DOHH2 (cell line): ENCODE data around the gene USP35.
A peak's percentile ranks its signal among the peaks of the same experiment; 100 is the strongest.

Experiments
- H3F3A ChIP-seq: fragments of 200-600 bp; sonication (generic), shearing (Covaris generic); 2 replicates; pipeline ENCODE4 v1.6.0; 2016; ENCODE audit warnings: antibody characterized with exemption, mild to moderate bottlenecking; ENCODE audit not compliant: control insufficient read depth, insufficient read depth
- H3K27ac ChIP-seq: fragments of 200-600 bp; sonication (generic); 2 replicates; pipeline ENCODE4 v1.5.1; 2014; ENCODE audit warnings: low read depth, mild to moderate bottlenecking, low read length, moderate library complexity
- H3K27me3 ChIP-seq: fragments of 200-600 bp; sonication (generic); 2 replicates; pipeline ENCODE4 v1.6.1; 2014; ENCODE audit warnings: mild to moderate bottlenecking, low read length, mixed read lengths; ENCODE audit not compliant: control insufficient read depth
- H3K36me3 ChIP-seq: fragments of 200-600 bp; sonication (generic); 2 replicates; pipeline ENCODE4 v1.6.1; 2014; ENCODE audit warnings: mild to moderate bottlenecking, low read length, moderate library complexity, mixed read lengths; ENCODE audit not compliant: control insufficient read depth
- H3K4me1 ChIP-seq: fragments of 200-600 bp; sonication (generic); 2 replicates; pipeline ENCODE4 v1.6.1; 2014; ENCODE audit warnings: mild to moderate bottlenecking, low read length, mixed read lengths; ENCODE audit not compliant: control insufficient read depth
- H3K4me2 ChIP-seq: fragments of 200-600 bp; sonication (generic); 2 replicates; pipeline ENCODE4 v1.6.0; 2014; ENCODE audit warnings: mild to moderate bottlenecking, low read length, moderate library complexity
- H3K4me3 ChIP-seq: fragments of 200-600 bp; sonication (generic); 2 replicates; pipeline ENCODE4 v1.5.1; 2014; ENCODE audit warnings: mild to moderate bottlenecking, low read length, mixed read lengths
- H3K79me2 ChIP-seq: fragments of 200-600 bp; sonication (generic); 2 replicates; pipeline ENCODE4 v1.6.1; 2014; ENCODE audit warnings: mild to moderate bottlenecking, low read length, mixed read lengths; ENCODE audit not compliant: control insufficient read depth
- H3K9me2 ChIP-seq: fragments of 200-600 bp; sonication (generic); replicated peaks from 2 replicates; pipeline ENCODE4 v1.6.1; 2014; ENCODE audit warnings: mild to moderate bottlenecking, low read length, mixed read lengths; ENCODE audit not compliant: control insufficient read depth
- H3K9me3 ChIP-seq: fragments of 200-600 bp; sonication (generic); 2 replicates; pipeline ENCODE4 v1.6.1; 2014; ENCODE audit warnings: antibody characterized with exemption, low read length, mixed read lengths; ENCODE audit not compliant: control insufficient read depth, insufficient read depth
- H4K20me1 ChIP-seq: fragments of 200-600 bp; sonication (generic); 2 replicates; pipeline ENCODE4 v1.6.0; 2014; ENCODE audit warnings: low read depth, mild to moderate bottlenecking, antibody characterized with exemption, low read length, moderate library complexity; ENCODE audit not compliant: control insufficient read depth, insufficient read depth
- EZH2phosphoT487 ChIP-seq: fragments of 200-600 bp; sonication (generic); IDR thresholded peaks from 2 replicates; pipeline ENCODE4 v1.6.1; 2017; ENCODE audit warnings: borderline replicate concordance, mild to moderate bottlenecking, antibody characterized with exemption, low read length, moderate library complexity, mixed read lengths
- TF ChIP-seq, protein P1 (sequence below): fragments of 200-600 bp; sonication (generic); IDR thresholded peaks from one replicate; pipeline ENCODE4 v1.5.1; 2014; ENCODE audit warnings: antibody characterized with exemption, mild to moderate bottlenecking, low read depth, low read length; ENCODE audit not compliant: poor library complexity, severe bottlenecking

Gene USP35

DNA sequence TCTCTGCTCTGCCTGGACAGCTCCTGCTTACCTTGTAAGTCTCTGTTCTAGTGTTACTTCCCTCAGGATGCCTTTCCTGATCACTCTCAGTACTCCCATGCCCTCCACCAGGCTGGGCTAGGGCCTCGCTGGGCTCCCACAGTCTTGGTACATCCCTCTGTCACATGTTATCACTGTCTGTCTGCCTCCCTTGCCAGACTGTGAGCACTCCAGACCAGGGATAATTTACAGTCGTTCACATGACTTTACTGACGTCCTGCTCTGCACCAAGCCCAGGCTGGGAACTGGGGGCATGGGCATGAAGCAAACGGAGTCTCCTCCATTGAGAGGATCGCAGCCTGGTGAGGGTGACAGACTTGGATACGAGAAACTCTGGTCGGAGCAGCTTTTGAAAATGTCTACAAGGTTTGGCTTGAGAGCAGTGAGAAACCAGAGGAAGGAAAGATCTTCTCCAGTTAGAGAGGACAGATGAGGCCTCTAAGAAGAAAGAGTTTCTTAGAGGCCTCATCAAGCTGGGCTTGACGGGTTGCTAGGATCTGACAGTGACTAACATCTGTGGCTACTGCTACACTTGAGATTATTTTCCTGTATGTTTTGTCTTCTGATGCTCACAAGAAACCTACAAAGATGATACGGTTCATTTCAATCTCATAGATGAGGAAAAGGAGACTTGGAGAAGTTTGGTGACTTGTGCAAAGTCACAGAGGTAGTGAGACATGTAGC lies 12.5 kb downstream of the USP35 start:
- Histone ChIP-seq H3K9me2 (no peaks in the 10 kb centered on the region), H3K4me2 (no peak overlapping the region), H3K79me2 (no peaks in the 10 kb centered on the region), H3K4me1 (peaks cover 16% of the 10 kb centered on the region), H3F3A (no peaks in the 10 kb centered on the region), H4K20me1 (no peaks in the 10 kb centered on the region), H3K27ac (no peak overlapping the region), H3K36me3 (no peaks in the 10 kb centered on the region), H3K27me3 (no peaks in the 10 kb centered on the region), H3K9me3 (no peaks in the 10 kb centered on the region), H3K4me3 (no peak overlapping the region)
- TF ChIP-seq EZH2phosphoT487 = no peak
- TF ChIP-seq, protein P1, sequence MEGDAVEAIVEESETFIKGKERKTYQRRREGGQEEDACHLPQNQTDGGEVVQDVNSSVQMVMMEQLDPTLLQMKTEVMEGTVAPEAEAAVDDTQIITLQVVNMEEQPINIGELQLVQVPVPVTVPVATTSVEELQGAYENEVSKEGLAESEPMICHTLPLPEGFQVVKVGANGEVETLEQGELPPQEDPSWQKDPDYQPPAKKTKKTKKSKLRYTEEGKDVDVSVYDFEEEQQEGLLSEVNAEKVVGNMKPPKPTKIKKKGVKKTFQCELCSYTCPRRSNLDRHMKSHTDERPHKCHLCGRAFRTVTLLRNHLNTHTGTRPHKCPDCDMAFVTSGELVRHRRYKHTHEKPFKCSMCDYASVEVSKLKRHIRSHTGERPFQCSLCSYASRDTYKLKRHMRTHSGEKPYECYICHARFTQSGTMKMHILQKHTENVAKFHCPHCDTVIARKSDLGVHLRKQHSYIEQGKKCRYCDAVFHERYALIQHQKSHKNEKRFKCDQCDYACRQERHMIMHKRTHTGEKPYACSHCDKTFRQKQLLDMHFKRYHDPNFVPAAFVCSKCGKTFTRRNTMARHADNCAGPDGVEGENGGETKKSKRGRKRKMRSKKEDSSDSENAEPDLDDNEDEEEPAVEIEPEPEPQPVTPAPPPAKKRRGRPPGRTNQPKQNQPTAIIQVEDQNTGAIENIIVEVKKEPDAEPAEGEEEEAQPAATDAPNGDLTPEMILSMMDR = no peak

DNA sequence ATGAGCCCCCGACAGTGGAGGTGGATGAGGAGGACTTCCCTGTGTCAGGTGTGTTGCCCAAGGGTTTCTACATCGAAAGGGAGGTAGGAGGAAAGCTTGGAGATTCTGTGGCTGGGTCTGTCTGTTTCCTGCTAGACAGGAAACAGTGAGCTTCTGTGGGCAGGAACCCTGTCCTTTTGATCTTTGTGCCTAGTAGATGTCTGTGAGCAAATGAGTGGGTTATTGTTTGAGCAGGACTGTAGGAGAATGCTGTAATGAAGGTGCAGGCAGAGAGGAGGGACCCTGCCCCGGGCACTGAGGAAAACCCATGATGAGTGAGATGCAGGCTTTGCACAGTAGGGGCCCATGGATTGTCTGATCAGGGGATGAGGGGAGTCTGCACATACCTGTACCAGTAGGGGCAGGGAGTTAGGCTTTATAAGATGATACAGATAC lies 14.0 kb downstream of the USP35 start:
- Histone ChIP-seq H3K4me3 (peak overlapping the region; percentile 19), H3K9me3 (no peaks in the 10 kb centered on the region), H3K4me2 (peak overlapping the region; percentile 61), H3K27ac (no peak overlapping the region; the same call in 1 of the 2 replicates), H3K36me3 (no peaks in the 10 kb centered on the region), H3F3A (no peaks in the 10 kb centered on the region), H3K9me2 (no peaks in the 10 kb centered on the region), H4K20me1 (no peaks in the 10 kb centered on the region), H3K4me1 (peaks cover 16% of the 10 kb centered on the region), H3K79me2 (no peaks in the 10 kb centered on the region), H3K27me3 (no peaks in the 10 kb centered on the region)
- TF ChIP-seq, protein P1 = no peak
- no peak for TF ChIP-seq EZH2phosphoT487

DNA sequence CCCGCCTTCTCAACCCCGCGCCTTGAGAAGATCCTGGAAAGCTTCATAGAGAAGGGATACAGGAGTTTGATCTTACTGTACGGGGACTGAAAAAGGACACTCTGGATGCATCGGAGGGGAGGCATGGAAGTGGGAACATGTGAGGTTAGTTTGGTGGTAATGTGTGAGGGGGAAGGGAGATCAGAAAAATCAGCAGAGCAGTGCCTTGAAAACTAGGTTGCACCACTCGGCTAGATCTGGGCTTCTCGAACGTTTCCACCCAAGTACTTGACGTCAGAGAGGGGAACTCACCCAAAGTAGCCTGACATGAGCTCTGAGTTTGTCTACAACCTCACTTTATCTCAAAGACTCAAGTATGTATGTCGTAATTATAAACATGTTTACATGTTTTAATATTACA lies 14.5 kb downstream of the USP35 start:
- H3K4me2 ChIP-seq = peak overlapping the region; percentile 61
- TF ChIP-seq, protein P1 = no peak
- no peak for TF ChIP-seq EZH2phosphoT487
- H3K79me2 ChIP-seq = no peaks in the 10 kb centered on the region
- no peaks in the 10 kb centered on the region for H4K20me1 ChIP-seq
- no peaks in the 10 kb centered on the region for H3K9me2 ChIP-seq
- H3K9me3 ChIP-seq = no peaks in the 10 kb centered on the region
- H3K4me1 ChIP-seq = peaks cover 16% of the 10 kb centered on the region
- H3K36me3 ChIP-seq = no peaks in the 10 kb centered on the region
- no peaks in the 10 kb centered on the region for H3K27me3 ChIP-seq
- no peak overlapping the region for H3K27ac ChIP-seq
- peak overlapping the region; percentile 19; the same call in 1 of the 2 replicates for H3K4me3 ChIP-seq
- no peaks in the 10 kb centered on the region for H3F3A ChIP-seq
